ENCODE results near the gene BLM. TPM values are rescaled to one million over a fixed set of nuclear protein-coding genes. Genes with fewer than 3 reads are reported as not detected.

BLM gene
- total and polyA plus RNA-seq, 2 of the 13 experiments (the other 11 are each of a cell fraction or from before 2014, with no cell fraction given), result 5.1 to 11.8 TPM

DNA sequence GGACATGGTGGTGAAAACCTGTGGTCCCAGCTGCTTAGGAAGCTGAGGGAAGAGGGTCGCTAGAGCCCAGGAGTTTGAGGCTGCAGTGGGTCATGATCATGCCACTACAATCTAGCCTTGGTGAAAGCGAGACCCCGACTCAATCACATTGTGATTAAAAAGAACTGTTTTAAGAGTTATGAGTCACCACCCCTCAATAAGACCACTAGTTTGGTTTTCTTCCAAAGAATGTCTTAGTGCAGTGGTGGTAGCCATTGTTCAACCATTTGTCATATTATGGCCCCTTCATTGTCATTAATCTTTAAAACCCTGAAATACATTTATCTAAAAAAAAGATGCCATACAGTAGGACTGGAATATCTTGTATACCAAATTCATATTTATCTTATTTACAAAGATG is 48.8 kb downstream of the BLM start (continued):
- TF ChIP-seq AHDC1 (CRISPR knock-in tag; IDR thresholded peaks at IDR 0.05; ENCODE audit: borderline replicate concordance), result no peak
- TF ChIP-seq ZNF382 (CRISPR knock-in tag; IDR thresholded peaks at IDR 0.05; ENCODE audit: borderline replicate concordance), result no peak
- TF ChIP-seq SMYD3 (CRISPR knock-in tag; IDR thresholded peaks at IDR 0.05), result no peak
- TF ChIP-seq, protein P1, sequence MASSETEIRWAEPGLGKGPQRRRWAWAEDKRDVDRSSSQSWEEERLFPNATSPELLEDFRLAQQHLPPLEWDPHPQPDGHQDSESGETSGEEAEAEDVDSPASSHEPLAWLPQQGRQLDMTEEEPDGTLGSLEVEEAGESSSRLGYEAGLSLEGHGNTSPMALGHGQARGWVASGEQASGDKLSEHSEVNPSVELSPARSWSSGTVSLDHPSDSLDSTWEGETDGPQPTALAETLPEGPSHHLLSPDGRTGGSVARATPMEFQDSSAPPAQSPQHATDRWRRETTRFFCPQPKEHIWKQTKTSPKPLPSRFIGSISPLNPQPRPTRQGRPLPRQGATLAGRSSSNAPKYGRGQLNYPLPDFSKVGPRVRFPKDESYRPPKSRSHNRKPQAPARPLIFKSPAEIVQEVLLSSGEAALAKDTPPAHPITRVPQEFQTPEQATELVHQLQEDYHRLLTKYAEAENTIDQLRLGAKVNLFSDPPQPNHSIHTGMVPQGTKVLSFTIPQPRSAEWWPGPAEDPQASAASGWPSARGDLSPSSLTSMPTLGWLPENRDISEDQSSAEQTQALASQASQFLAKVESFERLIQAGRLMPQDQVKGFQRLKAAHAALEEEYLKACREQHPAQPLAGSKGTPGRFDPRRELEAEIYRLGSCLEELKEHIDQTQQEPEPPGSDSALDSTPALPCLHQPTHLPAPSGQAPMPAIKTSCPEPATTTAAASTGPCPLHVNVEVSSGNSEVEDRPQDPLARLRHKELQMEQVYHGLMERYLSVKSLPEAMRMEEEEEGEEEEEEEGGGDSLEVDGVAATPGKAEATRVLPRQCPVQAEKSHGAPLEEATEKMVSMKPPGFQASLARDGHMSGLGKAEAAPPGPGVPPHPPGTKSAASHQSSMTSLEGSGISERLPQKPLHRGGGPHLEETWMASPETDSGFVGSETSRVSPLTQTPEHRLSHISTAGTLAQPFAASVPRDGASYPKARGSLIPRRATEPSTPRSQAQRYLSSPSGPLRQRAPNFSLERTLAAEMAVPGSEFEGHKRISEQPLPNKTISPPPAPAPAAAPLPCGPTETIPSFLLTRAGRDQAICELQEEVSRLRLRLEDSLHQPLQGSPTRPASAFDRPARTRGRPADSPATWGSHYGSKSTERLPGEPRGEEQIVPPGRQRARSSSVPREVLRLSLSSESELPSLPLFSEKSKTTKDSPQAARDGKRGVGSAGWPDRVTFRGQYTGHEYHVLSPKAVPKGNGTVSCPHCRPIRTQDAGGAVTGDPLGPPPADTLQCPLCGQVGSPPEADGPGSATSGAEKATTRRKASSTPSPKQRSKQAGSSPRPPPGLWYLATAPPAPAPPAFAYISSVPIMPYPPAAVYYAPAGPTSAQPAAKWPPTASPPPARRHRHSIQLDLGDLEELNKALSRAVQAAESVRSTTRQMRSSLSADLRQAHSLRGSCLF (CRISPR knock-in tag; IDR thresholded peaks at IDR 0.05; ENCODE audit: borderline replicate concordance), result no peak
- TF ChIP-seq ZNF674 (CRISPR knock-in tag; IDR thresholded peaks at IDR 0.05; ENCODE audit: low read depth), result no peak
- TF ChIP-seq NPAS2 (CRISPR knock-in tag; IDR thresholded peaks at IDR 0.05; ENCODE audit: borderline replicate concordance), result no peak

Data from HepG2 (cell line).